HepG2 (cell line): Measurements from ENCODE around the gene CHFR. TPM values are rescaled to one million over a fixed set of nuclear protein-coding genes. Genes with fewer than 3 reads are reported as not detected.

ENCODE experiments used
- ATF4 ChIP-seq, 2 experiments: fragments of 450-650 bp in 1 of 2; sonication (generic) in 1 of 2; formaldehyde crosslinking; IDR thresholded peaks; 2 replicates each; pipeline versions ENCODE4 v1.5.0 to v1.8.0; 2020 to 2022; ENCODE audit warnings: mild to moderate bottlenecking in 1 of 2, missing genetic modification reagents in 1 of 2
- BCL6 ChIP-seq: IDR thresholded peaks from 2 replicates; pipeline ENCODE4 v1.6.1; 2016; ENCODE audit warnings: missing genetic modification reagents, missing compliant biosample characterization
- CREM ChIP-seq, 2 experiments: sonication (generic) in 1 of 2; formaldehyde crosslinking in 1 of 2; IDR thresholded peaks; 2 replicates each; pipeline versions ENCODE4 v1.4.0 to v1.6.1; 2016 to 2020; ENCODE audit warnings: antibody characterized with exemption in 1 of 2, mild to moderate bottlenecking in 1 of 2, missing genetic modification reagents in 1 of 2
- DR1 ChIP-seq: sonication (generic); formaldehyde crosslinking; IDR thresholded peaks from 2 replicates; pipeline ENCODE4 v1.8.0; 2021; ENCODE audit warnings: mild to moderate bottlenecking, missing genetic modification reagents, inconsistent platforms
- JDP2 ChIP-seq: sonication (generic); formaldehyde crosslinking; IDR thresholded peaks from 2 replicates; pipeline ENCODE4 v1.8.1; 2022; ENCODE audit warnings: missing genetic modification reagents, borderline replicate concordance
- PBX3 ChIP-seq: sonication (generic); formaldehyde crosslinking; IDR thresholded peaks from 2 replicates; pipeline ENCODE4 v1.8.1; 2023; ENCODE audit warnings: missing genetic modification reagents, inconsistent platforms, borderline replicate concordance
- PITX1 ChIP-seq: sonication (generic); formaldehyde crosslinking; IDR thresholded peaks from 2 replicates; pipeline ENCODE4 v1.5.1; 2020; ENCODE audit warnings: mild to moderate bottlenecking, missing genetic modification reagents
- RNF219 ChIP-seq: sonication (generic); formaldehyde crosslinking; IDR thresholded peaks from 2 replicates; pipeline ENCODE4 v1.5.0; 2020; ENCODE audit warnings: mild to moderate bottlenecking, missing genetic modification reagents
- SPEN ChIP-seq: sonication (generic); formaldehyde crosslinking; IDR thresholded peaks from 2 replicates; pipeline ENCODE4 v1.5.1; 2020; ENCODE audit warnings: low read depth, mild to moderate bottlenecking, missing genetic modification reagents
- ZFP90 ChIP-seq: sonication (generic); formaldehyde crosslinking; IDR thresholded peaks from 2 replicates; pipeline ENCODE4 v1.8.0; 2022; ENCODE audit warnings: missing genetic modification reagents, mild to moderate bottlenecking, inconsistent platforms, borderline replicate concordance
- ZMYM2 ChIP-seq: sonication (generic); formaldehyde crosslinking; IDR thresholded peaks from 2 replicates; pipeline ENCODE4 v1.8.0; 2022; ENCODE audit warnings: mild to moderate bottlenecking, missing genetic modification reagents
- ZNF143 ChIP-seq: sonication (generic); formaldehyde crosslinking; IDR thresholded peaks from 2 replicates; pipeline ENCODE4 v1.4.0; 2020; ENCODE audit warnings: missing genetic modification reagents
- ZNF33A ChIP-seq: sonication (generic); formaldehyde crosslinking; IDR thresholded peaks from 2 replicates; pipeline ENCODE4 v1.5.1; 2020; ENCODE audit warnings: missing genetic modification reagents, mild to moderate bottlenecking, moderate library complexity, borderline replicate concordance
- ZNF646 ChIP-seq: sonication (generic); formaldehyde crosslinking; IDR thresholded peaks from 2 replicates; pipeline ENCODE4 v1.9.0; 2021; ENCODE audit warnings: mild to moderate bottlenecking, missing genetic modification reagents
- polyA plus RNA-seq, 8 experiments: library from polyadenylated mRNA; depleted of rRNA in 3 of 8; stranded (reverse) in 7 of 8; unstranded in 1 of 8; fragments of >200 nt; fragmentation: Illumina TruSeq in 4 of 8; extraction: Trizol in 4 of 8; gene quantifications; 2 replicates each; pipeline versions ENCODE4 v1.2.1 to v1.2.3, GENCODE V29; 2011 to 2016; ENCODE audit warnings: low read depth in 4 of 8, missing spikeins in 1 of 8, mixed read lengths in 1 of 8; ENCODE audit not compliant: insufficient read depth in 1 of 8
- total RNA-seq, 5 experiments: library from RNA; depleted of rRNA; stranded (reverse); fragments of >200 nt; fragmentation: Illumina TruSeq; extraction: Trizol; gene quantifications; 2 replicates each; pipeline ENCODE4 v1.2.3, GENCODE V29; 2016; ENCODE audit warnings: low read depth in 1 of 5
- TF ChIP-seq, protein P1 (sequence below): IDR thresholded peaks from 2 replicates; pipeline ENCODE4 v1.6.1; 2016; ENCODE audit warnings: low read depth, control low read depth

CHFR gene
- total and polyA plus RNA-seq, 2 of the 13 experiments (the other 11 are each of a cell fraction or from before 2014, with no cell fraction given): 21.4 to 21.5 TPM

DNA sequence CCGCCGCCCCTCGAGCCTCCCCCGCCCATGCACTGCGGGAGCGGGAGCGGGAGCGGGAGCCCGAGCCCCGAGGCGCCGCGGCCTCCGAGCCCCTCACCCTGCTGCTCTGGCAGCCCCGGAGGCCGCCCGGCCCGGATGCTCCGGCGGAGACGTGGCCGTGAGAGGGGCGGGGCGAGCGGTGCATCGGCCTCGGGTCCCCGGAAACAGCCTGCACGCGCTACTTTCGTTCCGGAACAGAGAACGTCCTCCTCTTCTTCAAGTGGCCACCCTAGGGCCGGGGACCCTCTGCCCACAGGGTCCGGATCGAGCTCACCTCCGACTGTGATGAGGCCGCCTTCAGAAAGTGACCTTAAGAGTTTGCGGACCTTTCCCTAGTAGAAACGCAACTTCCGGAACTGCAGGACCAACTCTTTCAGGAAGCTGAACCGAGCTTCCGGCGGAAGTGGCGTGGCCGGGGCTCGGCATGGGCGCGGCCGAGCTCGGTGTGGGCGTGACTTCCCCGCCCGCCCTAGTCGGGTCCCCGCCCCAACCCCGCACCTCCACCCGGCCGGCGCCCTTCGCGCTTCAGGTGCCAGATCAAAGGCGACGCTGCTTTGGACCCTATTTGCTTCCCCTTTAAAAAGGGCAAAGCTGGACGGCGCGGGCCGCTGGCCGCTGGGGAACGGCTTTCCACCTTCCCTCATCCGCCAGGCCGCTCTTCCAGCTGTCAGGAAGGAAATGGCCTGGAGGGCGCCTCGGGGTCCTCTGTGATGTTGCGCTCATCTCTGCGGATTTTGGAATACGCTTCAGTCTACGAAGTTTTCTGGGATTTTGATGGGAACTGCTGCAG lies 58.5 kb downstream of the CHFR start, which contains the start of gene GOLGA3 (continued):
- TF ChIP-seq PBX3 (CRISPR knock-in tag) (no peak), RNF219 (CRISPR knock-in tag) (no peak), ATF4 (CRISPR knock-in tag; IDR thresholded peaks at IDR 0.05) (0 out of 4 replicates have a peak, but pooled peaks of 1 of the 2 experiments have one; percentile 11), SPEN (CRISPR knock-in tag) (peak; percentile 83), CREM (IDR thresholded peaks at IDR 0.05) (peak; percentile 89), CREM (CRISPR knock-in tag; IDR thresholded peaks at IDR 0.05) (no peak), ZNF143 (CRISPR knock-in tag) (peak; percentile 66), ZFP90 (CRISPR knock-in tag) (no peak), ZMYM2 (CRISPR knock-in tag) (no peak), JDP2 (CRISPR knock-in tag) (no peak), DR1 (CRISPR knock-in tag) (peak; percentile 48; the same call in 1 of the 2 replicates), BCL6 (CRISPR knock-in tag) (no peak), ZNF33A (no peak), ZNF646 (no peak), PITX1 (CRISPR knock-in tag) (peak; percentile 46)
- TF ChIP-seq, protein P1, sequence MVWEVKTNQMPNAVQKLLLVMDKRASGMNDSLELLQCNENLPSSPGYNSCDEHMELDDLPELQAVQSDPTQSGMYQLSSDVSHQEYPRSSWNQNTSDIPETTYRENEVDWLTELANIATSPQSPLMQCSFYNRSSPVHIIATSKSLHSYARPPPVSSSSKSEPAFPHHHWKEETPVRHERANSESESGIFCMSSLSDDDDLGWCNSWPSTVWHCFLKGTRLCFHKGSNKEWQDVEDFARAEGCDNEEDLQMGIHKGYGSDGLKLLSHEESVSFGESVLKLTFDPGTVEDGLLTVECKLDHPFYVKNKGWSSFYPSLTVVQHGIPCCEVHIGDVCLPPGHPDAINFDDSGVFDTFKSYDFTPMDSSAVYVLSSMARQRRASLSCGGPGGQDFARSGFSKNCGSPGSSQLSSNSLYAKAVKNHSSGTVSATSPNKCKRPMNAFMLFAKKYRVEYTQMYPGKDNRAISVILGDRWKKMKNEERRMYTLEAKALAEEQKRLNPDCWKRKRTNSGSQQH (CRISPR knock-in tag): no peak
